Activated CD8-positive, alpha-beta memory T cell treated with anti-CD3 and anti-CD28 coated beads for 48 hours (primary cell): Measurements from ENCODE around the gene PRKRIP1.
A peak's percentile ranks its signal among the peaks of the same experiment; 100 is the strongest.
"Not testable (repeated sequence)": the region's sequence is repeated elsewhere in the genome, so short reads cannot be mapped to it uniquely, and the experiment has no call there.

Experiments
- DNase-seq, 3 experiments: peaks; one replicate each; pipeline ENCODE4 v3.0.0-alpha.2; 2020; ENCODE audit warnings: low read depth in 2 of 3, low spot score in 2 of 3

PRKRIP1 gene

GRCh38 chr7:102429141-102429899, 33.2 kb downstream of the PRKRIP1 start:
- DNase-seq: no peak

GRCh38 chr7:102431617-102432298, 35.6 kb downstream of the PRKRIP1 start:
- no peak for DNase-seq

- DNase-seq: no peak
These were observed 36.5 kb downstream of the PRKRIP1 start for GRCh38 chr7:102432442-102433218.

- peak in 2 of 3 experiments; percentile 68 to 80 for DNase-seq
These were observed 37.3 kb downstream of the PRKRIP1 start, which contains the start of gene ORAI2 for GRCh38 chr7:102433219-102434038. Gene ORAI2 (plus strand): TSS chr7:102433575. CDS start chr7:102438957, 5,382 bp downstream.

GRCh38 chr7:102434039-102434486, 37.9 kb downstream of the PRKRIP1 start:
- no peak for DNase-seq

GRCh38 chr7:102436118-102436517, 40.0 kb downstream of the PRKRIP1 start:
- no peak for DNase-seq

- DNase-seq: no peak
These were observed 44.0 kb downstream of the PRKRIP1 start for GRCh38 chr7:102439963-102440795.

- no peak for DNase-seq
These were observed 49.0 kb downstream of the PRKRIP1 start for GRCh38 chr7:102444961-102445673.

GRCh38 chr7:102445674-102446071, 49.5 kb downstream of the PRKRIP1 start:
- DNase-seq: no peak

- no peak for DNase-seq
These were observed 50.4 kb downstream of the PRKRIP1 start for GRCh38 chr7:102446387-102447156.

GRCh38 chr7:102447311-102447710, 51.1 kb downstream of the PRKRIP1 start:
- DNase-seq: no peak

- no peak for DNase-seq
These were observed 53.0 kb downstream of the PRKRIP1 start for GRCh38 chr7:102449136-102449535.

GRCh38 chr7:102450242-102450641, 54.1 kb downstream of the PRKRIP1 start:
- DNase-seq: no peak

- no peak for DNase-seq
These were observed 55.4 kb downstream of the PRKRIP1 start for GRCh38 chr7:102451371-102452054.

GRCh38 chr7:102452451-102452850, 56.3 kb downstream of the PRKRIP1 start:
- DNase-seq: no peak

- no peak for DNase-seq
These were observed 57.2 kb downstream of the PRKRIP1 start for GRCh38 chr7:102453319-102453718.

GRCh38 chr7:102454468-102454867, 58.3 kb downstream of the PRKRIP1 start:
- no peak for DNase-seq

- not testable (repeated sequence) for DNase-seq
These were observed 58.8 kb downstream of the PRKRIP1 start for GRCh38 chr7:102454932-102455331.
